Measurements from ENCODE around the gene HNRNPM. TPM values are rescaled to one million over a fixed set of nuclear protein-coding genes. Genes with fewer than 3 reads are reported as not detected.

Gene HNRNPM
- total RNA-seq, 1 experiment from 2014 or later, result 298 TPM

GRCh38 chr19:8482696-8483095, 37.9 kb downstream of the HNRNPM start:
- Histone ChIP-seq H3K27ac (ENCODE audit: low read depth, low read length) (no peak overlapping the region), H3K27me3 (ENCODE audit: insufficient read depth, low read length) (no peaks in the 10 kb centered on the region), H3K4me1 (ENCODE audit: control insufficient read depth in 1 of 2, insufficient read depth in 2 of 2, low read length in 2 of 2) (no peaks in the 10 kb centered on the region), H4K20me1 (ENCODE audit: insufficient read depth) (no peaks in the 10 kb centered on the region; the same call in 1 of the 2 replicates), H3K79me2 (ENCODE audit: insufficient read depth, low read length) (peaks cover 79% of the 10 kb centered on the region), H3K9me2 (ENCODE audit: insufficient read depth) (no peaks in the 10 kb centered on the region), H3K9ac (ENCODE audit: low read length) (no peak overlapping the region), H3K9me3 (ENCODE audit: control insufficient read depth in 1 of 2, insufficient read depth in 1 of 2, low read depth in 1 of 2, low read length in 2 of 2) (no peaks in the 10 kb centered on the region), H3K4me2 (ENCODE audit: low read length) (no peak overlapping the region), H2AFZ (ENCODE audit: low read depth, low read length, poor library complexity, severe bottlenecking) (no peak overlapping the region), H3K4me3 (replicated peaks in 1 of 2; ENCODE audit: low read depth in 1 of 2, low read length in 2 of 2) (no peak overlapping the region), H3K36me3 (ENCODE audit: control insufficient read depth in 1 of 2, insufficient read depth in 2 of 2, low read length in 2 of 2) (peaks cover 31 to 52% of the 10 kb centered on the region in 2 experiments)
- DNase-seq (ENCODE audit: low read depth, low spot score) (no peak), ATAC-seq (no peak)
- RAD21 ChIA-PET (ENCODE audit: low non-redundant PET in 1 of 2, low total read pairs in 2 of 2, uncharacterized antibody in 2 of 2, unreplicated experiment in 2 of 2), result no interaction called here
- BruUV-seq (replicated peaks), result no TSS peak
- intact Hi-C loops (cut with micrococcal nuclease), result no loop called here
- CTCF ChIA-PET, result no interaction called here
- TF ChIP-seq FOSL1 (IDR thresholded peaks at IDR 0.05; ENCODE audit: low read depth) (no peak), EZH2 (IDR thresholded peaks at IDR 0.05) (no peak), POLR2A (IDR thresholded peaks at IDR 0.05; ENCODE audit: borderline replicate concordance, extremely low read depth, insufficient read depth, insufficient read length) (no peak), CEBPB (IDR thresholded peaks at IDR 0.05; ENCODE audit: low read depth) (no peak), TCF7L2 (IDR thresholded peaks at IDR 0.05; ENCODE audit: borderline replicate concordance, extremely low read depth, insufficient read depth, insufficient read length) (no peak), EGR1 (IDR thresholded peaks at IDR 0.05; ENCODE audit: low read depth) (no peak), SIN3A (IDR thresholded peaks at IDR 0.05; ENCODE audit: low read depth) (no peak)
- POLR2A ChIA-PET, result interaction anchor here (1.7 kb wide), 1 partner anchor 12 kb away, joined by 3 read pairs; no protein-coding TSS in a partner anchor

GRCh38 chr19:8483165-8483564, 38.4 kb downstream of the HNRNPM start:
- H3K9me2 ChIP-seq (ENCODE audit: insufficient read depth), result no peaks in the 10 kb centered on the region
- ChIA-PET RAD21 (ENCODE audit: low non-redundant PET in 1 of 2, low total read pairs in 2 of 2, uncharacterized antibody in 2 of 2, unreplicated experiment in 2 of 2) (no interaction called here), CTCF (no interaction called here), POLR2A (interaction anchor here (1.7 kb wide), 1 partner anchor 13 kb away, joined by 3 read pairs; no protein-coding TSS in a partner anchor)
- ATAC-seq, result no peak
- no peak overlapping the region for H2AFZ ChIP-seq (ENCODE audit: low read depth, low read length, poor library complexity, severe bottlenecking)
- no peak overlapping the region for H3K4me2 ChIP-seq (ENCODE audit: low read length)
- H3K36me3 ChIP-seq (ENCODE audit: control insufficient read depth in 1 of 2, insufficient read depth in 2 of 2, low read length in 2 of 2), result peaks cover 31 to 52% of the 10 kb centered on the region in 2 experiments
- no peaks in the 10 kb centered on the region; the same call in 1 of the 2 replicates for H4K20me1 ChIP-seq (ENCODE audit: insufficient read depth)
- DNase-seq (ENCODE audit: low read depth, low spot score), result no peak
- H3K9me3 ChIP-seq (ENCODE audit: control insufficient read depth in 1 of 2, insufficient read depth in 1 of 2, low read depth in 1 of 2, low read length in 2 of 2), result no peaks in the 10 kb centered on the region
- BruUV-seq (replicated peaks), result no TSS peak
- no peak overlapping the region for H3K4me3 ChIP-seq (replicated peaks in 1 of 2; ENCODE audit: low read depth in 1 of 2, low read length in 2 of 2)
- no peaks in the 10 kb centered on the region for H3K27me3 ChIP-seq (ENCODE audit: insufficient read depth, low read length)
- H3K4me1 ChIP-seq (ENCODE audit: control insufficient read depth in 1 of 2, insufficient read depth in 2 of 2, low read length in 2 of 2), result no peaks in the 10 kb centered on the region
- H3K79me2 ChIP-seq (ENCODE audit: insufficient read depth, low read length), result peaks cover 74% of the 10 kb centered on the region
- intact Hi-C loops (cut with micrococcal nuclease), result no loop called here
- H3K27ac ChIP-seq (ENCODE audit: low read depth, low read length), result no peak overlapping the region
- H3K9ac ChIP-seq (ENCODE audit: low read length), result no peak overlapping the region
- no peak for TF ChIP-seq MAX (IDR thresholded peaks at IDR 0.05)
- TF ChIP-seq SRF (IDR thresholded peaks at IDR 0.05; ENCODE audit: low read depth), result no peak
- TF ChIP-seq FOSL1 (IDR thresholded peaks at IDR 0.05; ENCODE audit: low read depth), result no peak
- TF ChIP-seq EZH2phosphoT487 (IDR thresholded peaks at IDR 0.05; ENCODE audit: borderline replicate concordance), result no peak
- TF ChIP-seq POLR2A (IDR thresholded peaks at IDR 0.05; ENCODE audit: borderline replicate concordance, extremely low read depth, insufficient read depth, insufficient read length), result no peak
- no peak for TF ChIP-seq ZBTB33 (IDR thresholded peaks at IDR 0.05; ENCODE audit: extremely low read depth, insufficient replicate concordance, low read length)
- no peak for TF ChIP-seq CEBPB (IDR thresholded peaks at IDR 0.05; ENCODE audit: low read depth)
- TF ChIP-seq ELF1 (IDR thresholded peaks at IDR 0.05; ENCODE audit: borderline replicate concordance, low read depth), result no peak

All from HCT116 (cell line).